SJSA1 (cell line): ENCODE results near the gene WDR37. TPM values are rescaled to one million over a fixed set of nuclear protein-coding genes. Genes with fewer than 3 reads are reported as not detected.

Experiments used
- DNase-seq, 2 experiments: peaks; one replicate each; pipeline ENCODE4 v3.0.0-alpha.2; 2015 to 2020; ENCODE audit warnings: low spot score in 2 of 2, low read depth in 1 of 2
- H3K27ac ChIP-seq: fragments of 250-450 bp; sonication (Bioruptor Pico); 2 replicates; pipeline ENCODE4 v1.5.1; 2020; ENCODE audit warnings: mild to moderate bottlenecking, moderate library complexity
- H3K27me3 ChIP-seq: fragments of 250-450 bp; sonication (Bioruptor Pico); replicated peaks from 2 replicates; pipeline ENCODE4 v1.5.1; 2020; ENCODE audit warnings: mild to moderate bottlenecking, moderate library complexity
- H3K36me3 ChIP-seq: fragments of 250-450 bp; sonication (Bioruptor Pico); 2 replicates; pipeline ENCODE4 v1.5.1; 2020; ENCODE audit warnings: mild to moderate bottlenecking
- H3K4me1 ChIP-seq: fragments of 250-450 bp; sonication (Bioruptor Pico); replicated peaks from 2 replicates; pipeline ENCODE4 v1.6.1; 2021; ENCODE audit warnings: mild to moderate bottlenecking
- H3K4me3 ChIP-seq: fragments of 250-450 bp; sonication (Bioruptor Pico); 2 replicates; pipeline ENCODE4 v1.5.1; 2020; ENCODE audit warnings: mild to moderate bottlenecking
- H3K9me3 ChIP-seq: fragments of 250-450 bp; sonication (Bioruptor Pico); replicated peaks from 2 replicates; pipeline ENCODE4 v1.5.1; 2020; ENCODE audit warnings: mild to moderate bottlenecking
- total RNA-seq: library from RNA; depleted of rRNA; stranded (reverse); fragments of >200 nt; shearing (Covaris generic); gene quantifications from 2 replicates; pipeline ENCODE4 v1.2.3, GENCODE V29; 2014; rRNA removed

WDR37 gene
- total RNA-seq, 1 experiment from 2014 or later = 8.1 TPM

DNA sequence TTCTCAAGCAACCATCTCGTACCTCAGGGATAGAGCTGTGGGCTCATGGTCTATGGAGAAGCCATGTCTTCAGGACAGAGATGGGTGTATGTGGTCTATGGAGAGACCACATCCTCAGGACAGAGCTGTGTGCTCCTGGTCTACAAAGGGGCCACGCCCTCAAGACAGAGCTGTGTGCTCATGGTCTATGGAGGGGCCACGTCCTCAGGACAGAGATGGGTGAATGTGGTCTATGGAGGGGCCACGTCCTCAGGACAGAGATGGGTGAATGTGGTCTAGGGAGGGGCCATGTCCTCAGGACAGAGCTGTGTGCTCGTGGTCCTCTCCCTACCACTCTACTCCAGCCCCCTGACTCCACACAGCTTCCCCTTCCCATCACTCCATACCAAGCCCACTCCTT is 117.8 kb downstream of the WDR37 start:
- no peak overlapping the region for H3K27ac ChIP-seq
- H3K27me3 ChIP-seq = peaks cover 29% of the 10 kb centered on the region
- H3K4me1 ChIP-seq = no peaks in the 10 kb centered on the region
- no peaks in the 10 kb centered on the region for H3K36me3 ChIP-seq
- no peaks in the 10 kb centered on the region for H3K9me3 ChIP-seq
- H3K4me3 ChIP-seq = no peak overlapping the region
- DNase-seq = no peak

DNA sequence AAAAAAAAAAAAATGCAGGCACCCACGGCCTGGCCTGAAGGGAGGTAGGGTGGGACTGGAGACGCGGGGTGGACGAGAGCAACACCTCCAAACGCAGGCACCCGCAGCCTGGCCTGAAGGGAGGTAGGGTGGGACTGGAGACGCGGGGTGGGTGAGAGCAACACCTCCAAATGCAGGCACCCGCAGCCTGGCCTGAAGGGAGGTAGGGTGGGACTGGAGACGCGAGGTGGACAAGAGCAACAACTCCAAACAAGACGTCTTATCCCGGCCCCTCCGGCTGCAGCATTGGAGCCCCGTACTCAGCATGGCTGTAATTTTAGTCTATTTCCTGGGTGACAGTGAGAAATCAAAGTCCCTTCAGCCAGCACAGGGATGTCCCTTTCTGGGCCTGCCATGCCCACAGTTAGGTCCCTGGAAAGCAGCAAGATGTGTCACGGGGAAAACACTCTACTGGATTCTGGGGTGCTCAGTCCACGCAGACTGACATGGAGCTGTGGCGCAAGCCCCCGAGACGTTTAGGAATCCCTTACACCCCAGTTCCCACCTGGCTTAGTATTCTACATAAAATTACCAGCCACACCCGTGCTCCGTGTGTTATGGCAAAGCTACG is 119.9 kb downstream of the WDR37 start:
- H3K27me3 ChIP-seq = peaks cover 31% of the 10 kb centered on the region
- no peaks in the 10 kb centered on the region for H3K9me3 ChIP-seq

DNA sequence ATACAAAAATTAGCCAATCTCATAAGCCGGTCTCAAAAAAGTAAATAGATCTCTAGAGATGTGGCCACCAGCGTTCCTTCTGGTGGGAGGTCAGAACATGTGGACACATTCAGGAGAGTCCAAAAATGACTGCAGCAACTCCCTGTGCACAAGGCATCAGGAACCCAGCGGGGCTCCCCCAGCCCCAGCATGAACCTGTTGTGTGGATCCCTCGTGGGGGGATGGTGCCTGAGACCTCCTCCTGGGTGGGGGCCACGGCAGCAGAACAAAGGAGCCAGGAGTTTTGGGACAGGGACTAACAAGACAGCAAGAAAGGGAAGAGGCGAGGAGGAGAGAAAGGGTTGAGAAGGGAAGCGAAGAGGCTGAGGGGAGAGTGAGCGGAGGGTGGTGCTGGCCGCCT is 121.8 kb downstream of the WDR37 start:
- H3K4me3 ChIP-seq = no peak overlapping the region
- H3K9me3 ChIP-seq = no peaks in the 10 kb centered on the region
- no peaks in the 10 kb centered on the region for H3K36me3 ChIP-seq
- H3K27ac ChIP-seq = no peak overlapping the region
- H3K27me3 ChIP-seq = peaks cover 37% of the 10 kb centered on the region
- DNase-seq = no peak
- no peaks in the 10 kb centered on the region for H3K4me1 ChIP-seq

More for the DNA sequence above, 119.9 kb downstream of the WDR37 start:
- DNase-seq = no peak
- no peak overlapping the region for H3K27ac ChIP-seq
- no peak overlapping the region for H3K4me3 ChIP-seq
- H3K4me1 ChIP-seq = no peaks in the 10 kb centered on the region
- no peaks in the 10 kb centered on the region for H3K36me3 ChIP-seq

- H3K27me3 ChIP-seq = peaks cover 43% of the 10 kb centered on the region
- no peaks in the 10 kb centered on the region for H3K9me3 ChIP-seq
- H3K27ac ChIP-seq = no peak overlapping the region
- no peaks in the 10 kb centered on the region for H3K36me3 ChIP-seq
- no peaks in the 10 kb centered on the region for H3K4me1 ChIP-seq
- H3K4me3 ChIP-seq = no peak overlapping the region
- DNase-seq = no peak
These were observed 122.3 kb downstream of the WDR37 start for GRCh38 chr10:1178506-1178905.

DNA sequence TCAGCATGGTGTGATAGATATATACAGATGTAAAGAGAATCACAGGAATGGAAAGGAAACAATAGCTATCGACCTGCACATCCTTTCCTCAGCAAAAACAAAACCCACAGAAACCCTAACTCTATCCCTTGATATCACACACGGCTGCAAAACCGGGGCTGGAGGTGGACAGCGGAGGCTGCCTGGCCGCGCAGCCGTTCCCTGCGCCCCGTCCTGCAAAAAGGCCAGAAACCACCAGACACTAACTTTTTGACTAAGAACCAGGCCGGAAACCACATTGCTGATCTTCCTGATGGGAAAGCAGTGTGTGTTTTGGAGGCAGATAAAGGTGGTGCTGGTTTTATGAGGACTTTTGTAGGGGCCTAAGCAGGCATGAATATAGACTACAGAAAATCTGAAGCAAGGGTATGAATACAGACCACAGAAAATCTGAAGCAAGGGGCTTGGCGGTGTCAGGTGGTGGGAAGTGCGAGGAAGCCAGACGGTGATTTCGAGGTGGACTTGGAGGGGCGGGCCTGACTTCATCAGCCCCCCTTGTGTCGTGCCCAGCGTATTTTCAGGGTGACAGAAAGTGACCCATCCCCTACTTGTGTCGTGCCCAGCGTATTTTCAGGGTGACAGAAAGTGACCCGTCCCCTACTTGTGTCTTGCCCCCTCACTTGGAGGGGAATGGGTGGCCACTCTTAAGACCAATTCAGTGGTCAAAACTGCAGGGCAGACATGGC is 123.3 kb downstream of the WDR37 start:
- H3K27ac ChIP-seq = no peak overlapping the region
- DNase-seq = no peak

GRCh38 chr10:1180071-1180730 is 124.0 kb downstream of the WDR37 start:
- Histone ChIP-seq H3K4me3 (no peak overlapping the region), H3K27me3 (peaks cover 58% of the 10 kb centered on the region), H3K36me3 (no peaks in the 10 kb centered on the region)

More for the DNA sequence above, 123.3 kb downstream of the WDR37 start:
- Histone ChIP-seq H3K27me3 (peaks cover 53% of the 10 kb centered on the region), H3K4me3 (no peak overlapping the region), H3K9me3 (no peaks in the 10 kb centered on the region), H3K36me3 (no peaks in the 10 kb centered on the region), H3K4me1 (no peaks in the 10 kb centered on the region)

GRCh38 chr10:1180836-1181235 is 124.7 kb downstream of the WDR37 start:
- no peak overlapping the region for H3K4me3 ChIP-seq
- no peaks in the 10 kb centered on the region for H3K36me3 ChIP-seq
- peaks cover 59% of the 10 kb centered on the region for H3K27me3 ChIP-seq
- H3K9me3 ChIP-seq = no peaks in the 10 kb centered on the region
- DNase-seq = no peak
- no peak overlapping the region for H3K27ac ChIP-seq
- no peaks in the 10 kb centered on the region for H3K4me1 ChIP-seq

More at GRCh38 chr10:1180071-1180730, 124.0 kb downstream of the WDR37 start:
- no peak for DNase-seq
- Histone ChIP-seq H3K4me1 (no peaks in the 10 kb centered on the region), H3K9me3 (no peaks in the 10 kb centered on the region), H3K27ac (no peak overlapping the region)

Other genes with a start within 250 kb of the WDR37 start
- 37.8 and 47.7 TPM in 2 replicates for gene LARP4B, start 124.7 kb upstream of the WDR37 start, total RNA-seq
- 77.6 and 87.4 TPM in 2 replicates for gene GTPBP4, start 68.0 kb upstream of the WDR37 start, total RNA-seq
- not detected in 2 replicates for gene IDI2, start 30.5 kb upstream of the WDR37 start, total RNA-seq
- gene IDI1, start 7.3 kb upstream of the WDR37 start, total RNA-seq = 61.7 and 88.4 TPM in 2 replicates